Upper lobe of left lung (tissue), 6 donors: ENCODE results near the gene AFAP1. TPM values are rescaled to one million over a fixed set of nuclear protein-coding genes. Genes with fewer than 3 reads are reported as not detected.

Experiments used
- ATAC-seq, 2 donors: fragments of 200-7000 bp; cut with Tn5 transposase; one replicate each; pipeline ENCODE4 v1.9.1; 2022; ENCODE audit warnings: mild to moderate bottlenecking in 2 of 2, moderate library complexity in 2 of 2; ENCODE audit not compliant: low FRiP score in 2 of 2
- DNase-seq, 2 donors: peaks; one replicate each; pipeline ENCODE4 v3.0.0-alpha.2; 2019 to 2020
- H3K27ac ChIP-seq, 4 donors: fragments of 200-600 bp; sonication (generic); one replicate each; pipeline ENCODE4 v1.5.1; 2016 to 2019
- H3K27me3 ChIP-seq, 4 donors: fragments of 200-600 bp; sonication (generic); one replicate each; pipeline ENCODE4 v1.5.1; 2017 to 2019
- H3K36me3 ChIP-seq, 4 donors: fragments of 200-600 bp; sonication (generic); one replicate each; pipeline ENCODE4 v1.5.1; 2016 to 2019
- H3K4me1 ChIP-seq, 4 donors: fragments of 200-600 bp; sonication (generic); one replicate each; pipeline ENCODE4 v1.5.1; 2018 to 2019
- H3K4me3 ChIP-seq, 4 donors: fragments of 200-600 bp; sonication (generic); one replicate each; pipeline ENCODE4 v1.5.1; 2017 to 2019; ENCODE audit warnings: mild to moderate bottlenecking in 2 of 4, moderate library complexity in 1 of 4
- H3K9me3 ChIP-seq, 4 donors: fragments of 200-600 bp; sonication (generic); one replicate each; pipeline ENCODE4 v1.5.1; 2018 to 2019
- CTCF ChIP-seq, 6 experiments: fragments of 450-650 bp in 4 of 6; fragments of 200-600 bp in 2 of 6; sonication (generic) in 2 of 6; IDR thresholded peaks; one replicate each; pipeline ENCODE4 v1.5.1; 2016 to 2019; ENCODE audit warnings: antibody characterized with exemption in 6 of 6
- EP300 ChIP-seq, 4 donors: sonication (generic); formaldehyde crosslinking; IDR thresholded peaks; one replicate each; pipeline ENCODE4 v1.5.1; 2017; ENCODE audit warnings: antibody characterized with exemption in 4 of 4, control low read depth in 2 of 4
- POLR2A ChIP-seq, 4 donors: fragments of 450-650 bp; IDR thresholded peaks; one replicate each; pipeline ENCODE4 v1.5.1; 2016 to 2017; ENCODE audit warnings: antibody characterized with exemption in 4 of 4, mild to moderate bottlenecking in 2 of 4
- POLR2AphosphoS5 ChIP-seq, 2 donors: sonication (generic); formaldehyde crosslinking; IDR thresholded peaks; one replicate each; pipeline ENCODE4 v1.5.1; 2017; ENCODE audit warnings: antibody characterized with exemption in 2 of 2
- WGBS, 2 donors: methylation state at CpG; one replicate each; pipeline ENCODE4 v1.1.5; 2017 to 2018; 5-methylcytosine and 5-hydroxymethylcytosine counted together
- total RNA-seq, 6 donors: library from RNA; depleted of rRNA in 4 of 6; stranded (reverse); fragments of >200 nt in 4 of 6; gene quantifications; one replicate each; pipeline versions ENCODE4 v1.1.0 to v1.2.1, GENCODE V29; 2016 to 2021
- donor health status: DM: no; HTN: no; CAD: no; lungs with moderate emphysema.
- donor health status: DM: no; HTN: yes; CAD: no; lungs with severe emphysema.

The AFAP1 gene
- total RNA-seq, 6 donors from 2014 or later = 10.9 to 26.7 (median 19.2) TPM

DNA sequence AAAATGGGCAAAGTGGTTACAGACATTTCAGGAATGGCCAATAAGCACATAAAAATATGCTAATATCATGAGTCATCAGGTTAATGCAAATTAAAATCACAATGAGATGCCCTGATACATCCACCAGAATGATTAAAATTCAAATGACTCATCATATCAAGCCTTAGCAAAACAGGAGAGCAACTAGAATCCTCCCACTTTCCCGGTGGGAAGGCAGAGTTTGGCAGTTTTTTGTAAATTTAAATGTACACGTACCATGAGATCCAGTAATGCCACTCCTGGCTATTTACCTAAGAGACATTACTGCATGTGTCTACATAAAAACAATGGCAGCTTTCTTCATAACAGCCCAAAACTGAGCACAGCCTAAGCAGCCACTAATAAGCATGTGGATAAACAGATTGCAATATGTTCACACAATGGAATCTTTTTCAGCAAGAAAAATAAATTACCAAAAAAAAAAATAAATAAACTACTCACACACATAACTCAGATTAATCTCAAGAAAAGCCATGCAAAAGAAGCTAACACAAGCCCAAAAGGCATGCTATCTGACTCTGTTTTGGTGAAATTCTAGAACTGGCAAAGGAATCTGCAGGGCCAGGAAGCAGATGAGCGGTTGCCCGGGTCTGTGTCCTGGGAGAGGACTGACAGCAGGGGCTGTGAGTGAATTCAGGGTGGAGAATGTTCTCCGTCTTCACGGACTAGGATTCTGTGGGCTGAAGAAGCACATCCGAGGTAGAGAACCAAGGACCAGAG is 48.8 kb downstream of the AFAP1 start:
- peaks cover 0 to 6% (median 6%) of the 10 kb centered on the region in 4 donors for H3K9me3 ChIP-seq
- no peak overlapping the region for H3K4me3 ChIP-seq
- TF ChIP-seq CTCF (IDR thresholded peaks at IDR 0.05) (no peak), EP300 (IDR thresholded peaks at IDR 0.05) (no peak)
- no peak overlapping the region for H3K27ac ChIP-seq
- 64 to 73% methylated on average over 7 of the region's 7 CpGs for WGBS, 2 donors
- ATAC-seq = no peak
- peaks cover 0 to 18% (median 8%) of the 10 kb centered on the region in 4 donors for H3K4me1 ChIP-seq
- H3K36me3 ChIP-seq = no peaks in the 10 kb centered on the region
- no peaks in the 10 kb centered on the region for H3K27me3 ChIP-seq
- DNase-seq = no peak

DNA sequence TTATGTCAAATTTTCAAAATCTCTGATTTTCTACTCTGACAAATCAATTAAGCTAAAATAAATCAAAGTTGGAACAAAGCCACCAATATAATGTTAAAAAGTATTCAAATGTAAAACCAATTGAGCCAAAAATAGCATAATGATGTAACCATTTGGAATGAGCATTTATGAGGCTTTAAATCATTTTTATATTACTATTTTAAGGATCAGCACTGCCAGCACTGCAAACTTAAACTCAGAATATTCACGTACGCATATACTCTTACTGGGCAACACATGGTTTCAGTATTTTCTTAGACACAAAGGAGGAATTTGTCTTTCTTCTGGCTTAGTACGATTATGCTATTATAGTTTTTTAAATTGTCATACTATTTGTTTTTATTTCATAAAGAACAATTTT is 52.2 kb downstream of the AFAP1 start:
- Histone ChIP-seq H3K27me3 (no peaks in the 10 kb centered on the region), H3K36me3 (no peaks in the 10 kb centered on the region), H3K4me1 (peaks cover 0 to 18% (median 9%) of the 10 kb centered on the region in 4 donors), H3K27ac (no peak overlapping the region), H3K4me3 (no peak overlapping the region), H3K9me3 (peaks cover 0 to 6% (median 6%) of the 10 kb centered on the region in 4 donors)
- ATAC-seq = no peak
- 91 to 93% methylated on average over 3 of the region's 3 CpGs for WGBS, 2 donors
- no peak for DNase-seq
- TF ChIP-seq POLR2A (IDR thresholded peaks at IDR 0.05) (no peak), EP300 (IDR thresholded peaks at IDR 0.05) (no peak)

GRCh38 chr4:7886007-7886973 is 53.4 kb downstream of the AFAP1 start:
- 57 to 73% methylated on average over 9 of the region's 9 CpGs for WGBS, 2 donors
- Histone ChIP-seq H3K9me3 (peaks cover 0 to 6% (median 6%) of the 10 kb centered on the region in 4 donors), H3K27me3 (no peaks in the 10 kb centered on the region), H3K36me3 (no peaks in the 10 kb centered on the region), H3K27ac (no peak overlapping the region), H3K4me3 (no peak overlapping the region), H3K4me1 (peaks cover 0 to 14% (median 7%) of the 10 kb centered on the region in 4 donors)
- no peak for TF ChIP-seq POLR2A (IDR thresholded peaks at IDR 0.05)
- no peak for TF ChIP-seq CTCF (IDR thresholded peaks at IDR 0.05)
- no peak for TF ChIP-seq POLR2AphosphoS5 (IDR thresholded peaks at IDR 0.05)
- TF ChIP-seq EP300 (IDR thresholded peaks at IDR 0.05) = no peak
- DNase-seq (no peak), ATAC-seq (no peak)

DNA sequence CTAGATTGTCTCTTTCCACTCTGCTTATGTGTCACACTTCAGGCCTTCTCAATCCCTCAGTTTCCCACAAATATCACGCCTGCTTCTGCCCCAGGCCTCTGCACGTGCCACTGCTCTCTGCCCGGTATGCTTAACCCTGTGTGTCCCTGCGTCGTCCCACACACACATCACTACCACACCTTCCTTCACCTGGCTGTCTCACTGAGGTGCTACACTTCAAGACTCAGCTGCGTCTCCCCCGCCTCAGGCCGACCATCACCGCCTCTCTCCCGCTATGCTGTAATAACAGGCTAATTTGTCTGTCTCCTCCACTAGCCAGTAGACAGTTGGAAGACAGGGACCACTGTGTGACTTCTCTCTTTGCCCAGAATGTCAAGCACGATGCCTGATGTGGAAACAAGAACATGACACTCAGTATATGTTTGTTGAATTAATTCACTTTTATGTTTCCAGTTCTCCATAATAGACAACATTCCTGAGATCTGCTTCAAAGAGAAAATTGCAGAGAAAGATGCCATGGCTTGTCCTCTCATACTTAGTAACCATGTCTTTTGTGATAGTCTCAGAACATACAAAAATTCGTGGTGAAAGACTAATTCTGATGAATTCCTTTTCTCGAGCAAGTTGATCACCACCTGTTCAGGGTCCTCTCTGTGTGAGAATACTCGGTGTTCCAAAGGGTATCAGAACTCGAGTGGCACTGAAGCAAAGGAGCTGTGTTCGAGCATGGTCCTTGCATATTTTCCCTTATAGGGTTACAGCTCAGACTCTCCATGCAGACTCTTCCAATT is 54.2 kb downstream of the AFAP1 start:
- no peak for ATAC-seq
- 85 to 89% methylated on average over 16 of the region's 16 CpGs for whole genome bisulfite sequencing, 2 donors

More for the DNA sequence above, 54.2 kb downstream of the AFAP1 start:
- TF ChIP-seq EP300 (IDR thresholded peaks at IDR 0.05) (no peak), CTCF (IDR thresholded peaks at IDR 0.05) (no peak), POLR2A (IDR thresholded peaks at IDR 0.05) (no peak), POLR2AphosphoS5 (IDR thresholded peaks at IDR 0.05) (no peak)
- DNase-seq = no peak
- no peaks in the 10 kb centered on the region for H3K27me3 ChIP-seq
- peaks cover 0 to 7% (median 2%) of the 10 kb centered on the region in 4 donors for H3K4me1 ChIP-seq
- no peak overlapping the region for H3K27ac ChIP-seq
- no peak overlapping the region for H3K4me3 ChIP-seq
- peaks cover 0 to 6% (median 6%) of the 10 kb centered on the region in 4 donors for H3K9me3 ChIP-seq
- H3K36me3 ChIP-seq = no peaks in the 10 kb centered on the region
